Endothelial cell of umbilical vein (primary cell): ENCODE results near the gene SPSB2. TPM values are rescaled to one million over a fixed set of nuclear protein-coding genes. Genes with fewer than 3 reads are reported as not detected.
"Not testable (repeated sequence)": the region's sequence is repeated elsewhere in the genome, so short reads cannot be mapped to it uniquely, and the experiment has no call there.

Experiments used
- BruUV-seq: library from RNA; stranded (reverse); fragments of 400-500 nt; replicated peaks from 2 replicates; lab custom pipeline; 2021; lab: Mats Ljungman, UMichigan
- CTCF ChIA-PET: fragments of 300-600, 350-600 bp; sonication (Branson Sonifier 250); formaldehyde crosslinking; loops from one replicate; lab custom pipeline; 2021; ENCODE audit warnings: antibody characterized with exemption, inconsistent platforms; lab: Charles Lee
- POLR2A ChIA-PET: fragments of 300-600, 350-600 bp; sonication (Branson Sonifier 250); formaldehyde crosslinking; loops from one replicate; lab custom pipeline; 2021; ENCODE audit warnings: antibody characterized with exemption, inconsistent platforms; lab: Charles Lee
- DNase-seq: peaks from one replicate; pipeline ENCODE4 v3.0.0-alpha.2; 2011; ENCODE audit warnings: low read depth, low spot score
- FAIRE-seq: peaks from 2 replicates; lab custom pipeline; 2011; peaks lifted over from hg19 to GRCh38; lab: Jason Lieb, UNC
- H2AFZ ChIP-seq: 2 replicates; pipeline ENCODE4 v1.6.0; 2012; ENCODE audit warnings: low read depth, low read length, control low read depth, inconsistent platforms
- H3K27ac ChIP-seq: 2 replicates; pipeline ENCODE4 v1.5.1; 2011; ENCODE audit warnings: low read depth, mild to moderate bottlenecking, control low read depth, low read length, moderate library complexity; ENCODE audit not compliant: insufficient read depth
- H3K27me3 ChIP-seq, 2 experiments: 2 replicates each; pipeline versions ENCODE4 v1.6.0 to v1.6.1; 2011; ENCODE audit warnings: low read length in 2 of 2, mixed read lengths in 1 of 2; ENCODE audit not compliant: control insufficient read depth in 2 of 2, insufficient read depth in 2 of 2
- H3K36me3 ChIP-seq, 2 experiments: 2 replicates in 1 of 2; 3 replicates in 1 of 2; pipeline ENCODE4 v1.5.1; 2011; ENCODE audit warnings: low read length in 2 of 2, mild to moderate bottlenecking in 1 of 2, moderate library complexity in 1 of 2; ENCODE audit not compliant: control insufficient read depth in 2 of 2, insufficient read depth in 2 of 2; ENCODE audit errors: extremely low read depth in 1 of 2
- H3K4me1 ChIP-seq: 3 replicates; pipeline ENCODE4 v1.5.1; 2011; ENCODE audit warnings: mild to moderate bottlenecking, low read length; ENCODE audit not compliant: control insufficient read depth, insufficient read depth; ENCODE audit errors: extremely low read depth
- H3K4me2 ChIP-seq: 2 replicates; pipeline ENCODE4 v1.6.1; 2011; ENCODE audit warnings: low read length, control low read depth, mixed read lengths; ENCODE audit not compliant: insufficient read depth
- H3K4me3 ChIP-seq, 3 experiments: fragments of 200-600 bp in 1 of 3; sonication (generic), shearing (Covaris generic) in 1 of 3; replicated peaks in 1 of 3; 2 replicates each; pipeline ENCODE4 v1.5.1; 2011 to 2016; ENCODE audit warnings: control low read depth in 3 of 3, low read length in 3 of 3, mild to moderate bottlenecking in 2 of 3, inconsistent platforms in 1 of 3, low read depth in 1 of 3, moderate library complexity in 1 of 3; ENCODE audit not compliant: insufficient read depth in 1 of 3
- H3K79me2 ChIP-seq: 2 replicates; pipeline ENCODE4 v1.6.0; 2012; ENCODE audit warnings: low read length, inconsistent platforms; ENCODE audit not compliant: control insufficient read depth, insufficient read depth
- H3K9ac ChIP-seq: replicated peaks from 2 replicates; pipeline ENCODE3; 2011; ENCODE audit warnings: low read length, control low read depth; ENCODE audit not compliant: insufficient read depth; ENCODE audit errors: extremely low read depth
- H3K9me1 ChIP-seq: replicated peaks from 3 replicates; pipeline ENCODE4 v1.6.0; 2011; ENCODE audit warnings: mild to moderate bottlenecking, low read length; ENCODE audit not compliant: control insufficient read depth, insufficient read depth; ENCODE audit errors: extremely low read depth
- H3K9me3 ChIP-seq: replicated peaks from 2 replicates; pipeline ENCODE4 v1.5.1; 2012; ENCODE audit warnings: low read length, inconsistent platforms; ENCODE audit not compliant: control insufficient read depth, insufficient read depth
- H4K20me1 ChIP-seq: replicated peaks from 2 replicates; pipeline ENCODE3; 2011; ENCODE audit warnings: mild to moderate bottlenecking, low read length; ENCODE audit not compliant: control insufficient read depth, insufficient read depth; ENCODE audit errors: extremely low read depth
- CTCF ChIP-seq, 2 donors: IDR thresholded peaks; 1 replicate in 1 of 2; 2 replicates in 1 of 2; pipeline ENCODE4 v1.5.1; 2011; ENCODE audit warnings: low read length in 2 of 2, mild to moderate bottlenecking in 2 of 2, moderate library complexity in 2 of 2, control low read depth in 1 of 2, inconsistent platforms in 1 of 2, low read depth in 1 of 2; ENCODE audit not compliant: insufficient read depth in 1 of 2; ENCODE audit errors: extremely low read depth in 1 of 2
- EZH2 ChIP-seq: IDR thresholded peaks from 2 replicates; pipeline ENCODE4 v1.6.1; 2012; ENCODE audit warnings: borderline replicate concordance, low read depth, mild to moderate bottlenecking, moderate library complexity, low read length, inconsistent platforms; ENCODE audit not compliant: severe bottlenecking
- FOS ChIP-seq: IDR thresholded peaks from 2 replicates; pipeline ENCODE4 v1.6.1; 2011; ENCODE audit warnings: mild to moderate bottlenecking, low read length, moderate library complexity, borderline replicate concordance; ENCODE audit not compliant: insufficient read depth
- GATA2 ChIP-seq: IDR thresholded peaks from 2 replicates; pipeline ENCODE4 v1.7.0; 2011; ENCODE audit warnings: low read depth, mild to moderate bottlenecking, moderate library complexity, mixed read lengths, low read length; ENCODE audit not compliant: insufficient read length, insufficient read depth
- JUN ChIP-seq: IDR thresholded peaks from 2 replicates; pipeline ENCODE4 v1.6.1; 2011; ENCODE audit warnings: borderline replicate concordance, low read depth; ENCODE audit not compliant: insufficient read length, insufficient read depth
- MAX ChIP-seq: IDR thresholded peaks from 2 replicates; pipeline ENCODE4 v1.6.1; 2011; ENCODE audit not compliant: insufficient read depth, insufficient read length
- MYC ChIP-seq: IDR thresholded peaks from one replicate; pipeline ENCODE4 v1.6.1; 2011; ENCODE audit warnings: mild to moderate bottlenecking, low read depth, low read length
- POLR2A ChIP-seq: IDR thresholded peaks from 2 replicates; pipeline ENCODE4 v1.6.1; 2012; ENCODE audit warnings: low read depth, mild to moderate bottlenecking, control low read depth, low read length
- POLR2AphosphoS5 ChIP-seq: IDR thresholded peaks from 2 replicates; pipeline ENCODE4 v1.6.1; 2012; ENCODE audit warnings: low read depth, mild to moderate bottlenecking, control low read depth, low read length, moderate library complexity; ENCODE audit not compliant: insufficient read depth
- dilution Hi-C: fragments of 300-500 bp; cut with MboI; formaldehyde crosslinking; loops from one replicate; pipeline ENCODE4 v1.15.0; 2019; ENCODE audit warnings: low sequenced_read_pairs; ENCODE audit not compliant: extremely low pct_ligation_motif_present
- intact Hi-C: fragments of 100-400 bp; cut with micrococcal nuclease; formaldehyde crosslinking; loops from one replicate; pipeline ENCODE4 v1.10.0; 2022
- polyA plus RNA-seq, 4 experiments: library from polyadenylated mRNA; depleted of rRNA in 3 of 4; stranded (reverse) in 3 of 4; unstranded in 1 of 4; fragments of >200 nt; gene quantifications; 2 replicates each; pipeline versions ENCODE4 v1.2.1 to v1.2.3, GENCODE V29; 2011 to 2012; ENCODE audit warnings: missing spikeins in 1 of 4
- total RNA-seq: library from RNA; stranded (reverse); gene quantifications from 2 replicates; pipeline ENCODE4 v1.2.3, GENCODE V29; 2021

SPSB2 gene
- total and polyA plus RNA-seq, 2 donors (not counting 3 experiments of a cell fraction or from before 2014, with no cell fraction given): 3.8 to 6.9 TPM

GRCh38 chr12:6909421-6910145 is 36.5 kb upstream of the SPSB2 start:
- dilution Hi-C loops: no loop called here
- no TSS peak for BruUV-seq

GRCh38 chr12:6908141-6908540 is 35.0 kb upstream of the SPSB2 start:
- not testable (repeated sequence) for H3K27ac ChIP-seq, FAIRE-seq

More at GRCh38 chr12:6909421-6910145, 36.5 kb upstream of the SPSB2 start:
- POLR2A ChIA-PET: no interaction called here
- Histone ChIP-seq H3K27me3 (no peaks in the 10 kb centered on the region), H3K4me1 (peaks cover 7% of the 10 kb centered on the region), H3K4me2 (no peak overlapping the region), H2AFZ (no peak overlapping the region), H3K9me3 (no peaks in the 10 kb centered on the region), H3K36me3 (no peaks in the 10 kb centered on the region), H3K79me2 (no peaks in the 10 kb centered on the region), H3K4me3 (no peak overlapping the region), H4K20me1 (no peaks in the 10 kb centered on the region), H3K9me1 (no peaks in the 10 kb centered on the region), H3K9ac (no peak overlapping the region), H3K27ac (no peak overlapping the region)
- no peak for TF ChIP-seq CTCF (IDR thresholded peaks at IDR 0.05; ENCODE audit: extremely low read depth in 1 of 2, insufficient read depth in 1 of 2, low read depth in 1 of 2, low read length in 2 of 2)
- no peak for TF ChIP-seq GATA2
- no peak for TF ChIP-seq FOS
- TF ChIP-seq MYC: no peak
- TF ChIP-seq EZH2: no peak
- no peak for TF ChIP-seq JUN
- TF ChIP-seq POLR2A: no peak
- TF ChIP-seq MAX: no peak
- TF ChIP-seq POLR2AphosphoS5: no peak
- FAIRE-seq (no peak), DNase-seq (no peak)
- intact Hi-C loops: no loop called here
- CTCF ChIA-PET: interaction anchor here (1.0 to 1.3 kb wide), 4 partner anchors 9 to 40 kb away, joined by 3 to 4 read pairs (median 4); no protein-coding TSS in a partner anchor

More at GRCh38 chr12:6908141-6908540, 35.0 kb upstream of the SPSB2 start:
- POLR2A ChIA-PET, H3K9me1 ChIP-seq, H3K36me3 ChIP-seq, DNase-seq, intact Hi-C loops, H2AFZ ChIP-seq, BruUV-seq, dilution Hi-C loops, H4K20me1 ChIP-seq, H3K9ac ChIP-seq, H3K4me2 ChIP-seq, H3K9me3 ChIP-seq, H3K27me3 ChIP-seq, H3K4me3 ChIP-seq, H3K4me1 ChIP-seq, H3K79me2 ChIP-seq: not testable (repeated sequence)
- CTCF ChIA-PET: interaction anchor here (1.2 to 1.9 kb wide), 3 partner anchors 16 to 36 kb away, joined by 3 to 10 read pairs (median 4); no protein-coding TSS in a partner anchor
